Erythroblast (primary cell): ENCODE measurements around the gene VAV2.
"Not testable (repeated sequence)": the region's sequence is repeated elsewhere in the genome, so short reads cannot be mapped to it uniquely, and the experiment has no call there.

Experiments used
- DNase-seq, 2 experiments: peaks; one replicate each; lab custom pipeline; 2025; lab: John Stamatoyannopoulos, UW
- GATA1 ChIP-seq: IDR thresholded peaks from 2 replicates; pipeline ENCODE4 v1.6.1; 2011; ENCODE audit warnings: low read depth, mild to moderate bottlenecking, control low read depth, low read length, moderate library complexity
- POLR2A ChIP-seq: IDR thresholded peaks from 2 replicates; pipeline ENCODE4 v1.6.1; 2011; ENCODE audit warnings: mild to moderate bottlenecking, low read length

Gene VAV2

DNA sequence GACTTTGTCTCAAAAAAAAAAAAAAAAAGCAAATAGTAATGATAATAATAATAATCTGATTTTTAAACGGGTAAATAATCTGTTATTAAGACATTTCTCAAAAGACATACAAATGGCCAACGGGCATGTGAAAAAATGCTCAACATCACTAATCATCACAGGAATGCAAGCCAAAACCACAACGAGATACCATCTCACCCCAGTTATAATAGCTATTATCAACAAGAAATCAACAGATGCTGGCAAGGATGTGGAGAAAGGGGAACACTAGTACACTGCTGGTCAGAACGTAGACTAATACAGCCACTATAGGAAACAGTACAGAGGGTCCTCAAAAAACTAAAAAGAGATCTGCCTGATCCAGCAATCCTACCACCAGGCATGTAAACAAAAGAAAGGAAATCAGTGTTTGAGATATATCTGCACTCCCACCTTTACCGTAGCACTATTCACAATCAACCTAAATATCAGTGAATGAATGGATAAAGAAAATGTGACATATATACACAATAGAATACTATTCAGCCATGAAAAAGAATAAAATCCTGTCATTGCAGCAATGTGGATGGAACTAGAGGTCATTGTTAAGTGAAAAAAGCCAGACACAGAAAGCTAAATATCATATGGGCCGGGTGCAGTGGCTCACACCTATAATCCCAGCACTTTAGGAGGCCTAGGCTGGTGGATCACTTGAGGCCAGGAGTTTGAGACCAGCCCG, 24.9 kb downstream of the VAV2 start:
- TF ChIP-seq POLR2A, result no peak
- TF ChIP-seq GATA1, result no peak
- no peak for DNase-seq

DNA sequence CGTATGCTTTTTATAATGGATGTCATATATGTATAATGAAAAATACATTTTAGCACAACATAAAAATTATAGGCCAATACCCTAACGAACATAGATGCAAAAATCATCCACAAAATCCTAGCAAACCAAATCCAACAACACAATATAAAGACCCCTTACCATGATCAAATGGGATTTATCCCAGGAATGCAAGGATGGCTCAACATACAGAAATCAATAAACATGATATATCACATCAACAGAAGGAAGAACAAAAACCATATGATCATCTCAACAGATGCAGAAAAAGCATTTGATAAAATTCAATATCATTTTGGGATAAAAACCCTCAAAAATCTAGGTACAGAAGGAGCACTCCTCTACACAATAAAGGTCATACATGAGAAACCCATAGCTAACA, 27.7 kb downstream of the VAV2 start:
- TF ChIP-seq GATA1 (no peak), POLR2A (no peak)
- DNase-seq, result no peak

DNA sequence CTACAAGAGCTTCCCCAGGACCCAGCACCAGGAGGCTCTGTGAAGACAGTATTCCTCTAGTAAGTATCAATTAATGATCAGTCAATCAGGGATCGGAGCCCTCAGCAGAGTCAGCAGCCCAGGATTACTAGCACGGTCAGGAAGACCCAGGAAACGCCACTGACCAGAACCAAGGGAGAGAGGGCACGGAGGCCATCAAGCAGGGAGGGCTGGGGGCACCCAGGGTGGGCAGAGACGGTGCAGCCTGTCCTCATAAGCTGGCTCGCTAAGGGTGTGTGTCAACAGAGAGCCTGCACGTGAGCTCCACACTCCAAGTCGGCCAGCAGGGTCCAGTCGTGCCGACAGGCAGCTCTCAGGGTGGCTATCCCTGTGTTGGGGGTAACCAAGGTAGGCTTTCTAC, 29.0 kb downstream of the VAV2 start:
- no peak for DNase-seq
- no peak for TF ChIP-seq POLR2A
- no peak for TF ChIP-seq GATA1

DNA sequence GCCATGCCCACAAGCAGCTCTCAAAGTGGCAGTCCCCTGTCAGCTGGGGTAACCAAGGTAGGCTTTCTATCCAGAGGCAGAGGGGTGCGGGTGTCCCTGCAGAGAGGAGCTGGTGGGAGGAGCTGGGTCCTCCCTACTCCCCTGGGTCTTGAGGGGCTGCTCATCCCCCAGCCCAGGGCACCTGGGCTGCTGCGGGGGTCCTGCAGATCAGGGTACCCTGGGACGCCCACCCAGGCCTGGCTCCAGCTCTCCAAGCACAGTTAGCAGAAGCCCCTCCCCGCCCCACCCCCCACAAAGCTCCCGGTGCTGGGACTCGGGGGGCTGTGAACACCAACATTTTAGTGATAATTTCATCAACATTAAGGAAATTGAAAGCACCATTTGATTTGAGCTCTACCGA, 29.8 kb downstream of the VAV2 start:
- no peak for DNase-seq
- TF ChIP-seq POLR2A (no peak), GATA1 (no peak)

DNA sequence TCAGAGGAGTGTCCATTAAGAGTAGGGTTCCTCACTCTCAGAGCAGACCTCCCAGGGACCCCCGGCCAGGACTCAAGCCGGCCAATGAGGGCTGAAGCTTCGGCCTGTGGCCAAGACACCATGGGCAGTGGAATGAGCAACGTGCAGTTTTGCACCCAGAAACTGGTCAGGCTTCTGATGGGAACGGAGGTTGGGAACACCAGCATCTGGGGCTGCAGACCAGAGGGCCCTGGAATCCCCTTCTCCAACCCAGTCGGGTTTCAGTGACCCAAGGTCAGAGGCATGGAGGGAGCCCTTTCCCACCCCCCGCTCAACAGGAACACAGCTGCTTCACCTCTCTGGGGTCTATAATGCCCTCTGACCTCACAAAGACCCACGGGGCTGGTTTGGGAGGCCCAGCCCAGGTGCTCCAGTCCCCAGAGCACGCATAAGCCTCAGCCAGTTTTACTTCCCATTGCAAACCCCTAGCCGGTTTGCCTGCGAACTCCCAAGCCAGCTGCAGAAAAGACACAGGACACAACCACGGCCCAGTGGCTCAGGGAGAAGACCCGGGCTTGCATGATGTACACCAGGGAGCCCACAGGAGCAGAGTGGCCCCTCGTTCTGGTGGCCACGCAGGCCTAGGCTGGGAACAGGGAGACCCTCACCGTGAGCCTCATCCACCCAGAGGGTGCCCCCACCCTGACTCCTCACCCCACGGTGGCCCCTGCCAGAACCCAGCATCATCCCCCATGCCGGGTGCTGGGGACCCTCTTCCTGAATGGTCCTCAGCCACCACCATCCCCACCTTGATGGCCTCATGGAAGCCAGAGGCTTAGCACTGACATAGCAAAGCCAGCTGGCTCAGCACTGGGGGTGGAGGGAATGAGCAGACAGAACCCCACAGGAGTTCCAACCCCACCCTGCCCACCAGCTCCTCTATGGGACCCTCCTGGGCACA, 30.6 kb downstream of the VAV2 start:
- no peak for DNase-seq
- TF ChIP-seq POLR2A, result no peak
- TF ChIP-seq GATA1, result no peak

DNA sequence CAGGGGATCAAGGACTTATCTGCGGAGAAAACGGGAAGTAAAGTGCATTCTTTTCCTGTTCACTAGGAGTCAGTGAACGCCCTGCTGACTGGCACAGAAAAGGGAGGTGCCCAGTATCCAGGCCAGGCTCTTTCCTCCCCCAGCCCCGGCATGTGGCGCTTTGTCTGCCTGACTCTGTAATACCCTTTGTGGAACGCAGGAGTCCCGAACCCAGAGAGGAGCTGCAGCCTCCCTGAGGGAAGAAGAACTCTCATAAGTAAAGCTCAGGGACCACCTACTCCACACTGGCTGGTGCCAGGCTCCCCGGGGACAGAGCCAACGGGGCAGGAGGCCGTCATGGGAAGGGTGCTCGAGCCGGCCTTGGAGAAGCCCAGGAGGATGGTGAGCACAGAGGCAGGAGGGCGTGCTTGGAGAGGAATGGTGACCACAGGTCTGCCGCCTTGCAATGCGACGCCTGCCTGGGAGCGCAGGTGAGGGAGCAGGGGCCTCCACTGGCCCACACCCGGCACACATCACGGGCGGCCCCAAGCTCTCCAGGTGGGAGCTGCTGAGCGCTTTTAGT, 31.5 kb downstream of the VAV2 start:
- TF ChIP-seq POLR2A (no peak), GATA1 (no peak)
- DNase-seq, result no peak

DNA sequence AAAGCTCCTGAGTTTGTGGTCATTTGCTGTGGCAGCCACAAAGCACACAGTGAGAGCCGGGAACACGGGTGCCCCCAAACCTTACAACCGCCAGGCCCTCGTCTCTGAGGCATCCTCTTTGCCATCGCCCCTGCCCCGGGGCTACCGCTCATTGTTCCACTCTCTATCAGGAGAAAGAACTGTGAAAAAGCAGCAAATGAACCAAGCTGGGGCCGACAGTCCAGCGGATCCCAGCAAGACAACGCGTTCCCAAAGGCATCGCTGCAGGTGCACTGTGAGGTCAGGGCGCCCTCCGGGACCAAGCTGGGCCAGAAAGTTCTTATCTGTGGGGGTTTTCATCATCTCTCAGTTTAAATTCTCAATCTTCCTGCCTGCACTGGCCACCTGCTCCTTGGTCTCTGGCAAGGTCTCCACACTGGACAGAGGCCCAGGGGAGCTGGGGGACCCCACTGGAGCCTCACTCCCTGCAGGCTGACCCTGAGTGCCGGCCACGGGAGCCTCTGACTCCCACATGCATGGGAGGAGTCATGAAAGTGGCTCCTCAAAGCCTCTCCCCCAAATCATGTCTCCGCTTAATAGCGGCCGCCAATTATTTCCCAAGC, 32.1 kb downstream of the VAV2 start:
- DNase-seq, result no peak

DNA sequence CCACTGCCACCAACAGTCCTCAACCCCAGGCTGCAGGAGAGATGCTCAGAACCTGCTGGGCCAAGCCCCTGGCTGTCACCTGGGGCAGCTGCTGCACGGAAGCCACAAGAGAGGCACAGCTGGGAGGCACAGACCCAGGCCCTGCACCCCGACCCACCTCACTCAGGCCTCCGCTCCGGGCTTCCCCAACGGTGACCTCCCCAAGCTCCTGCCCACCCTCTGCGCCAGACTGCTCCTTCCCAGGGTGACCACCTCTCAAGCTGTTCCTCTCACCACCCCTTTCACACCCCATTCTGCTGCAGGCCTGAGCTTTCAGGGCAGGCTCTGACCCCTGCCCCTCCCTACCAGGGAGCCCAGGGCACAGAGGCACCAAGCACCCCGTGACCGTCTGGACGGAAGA, 33.0 kb downstream of the VAV2 start:
- no peak for TF ChIP-seq POLR2A
- TF ChIP-seq GATA1, result no peak
- DNase-seq, result no peak

More for the DNA sequence above, 32.1 kb downstream of the VAV2 start:
- TF ChIP-seq GATA1 (no peak), POLR2A (no peak)

DNA sequence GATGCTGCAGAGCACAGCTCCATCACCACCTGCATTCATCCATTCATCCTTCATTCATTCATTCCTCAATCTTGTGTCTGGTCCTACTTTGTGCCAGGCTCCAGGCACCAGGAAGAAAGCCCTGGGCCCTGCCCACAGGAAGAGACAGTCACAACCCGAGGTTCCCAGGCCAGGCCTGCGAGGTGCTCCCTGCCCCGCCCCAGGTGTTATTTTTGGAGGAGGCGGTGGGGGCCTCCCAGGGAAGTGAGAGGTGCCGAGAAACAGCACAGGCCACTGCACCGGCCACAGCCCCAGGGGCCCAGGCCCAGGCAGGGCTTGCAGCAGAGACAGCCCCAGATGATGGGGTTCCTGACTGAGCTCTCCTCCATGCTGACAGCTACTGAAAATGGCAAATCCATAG, 33.4 kb downstream of the VAV2 start:
- TF ChIP-seq POLR2A (no peak), GATA1 (no peak)
- no peak for DNase-seq

DNA sequence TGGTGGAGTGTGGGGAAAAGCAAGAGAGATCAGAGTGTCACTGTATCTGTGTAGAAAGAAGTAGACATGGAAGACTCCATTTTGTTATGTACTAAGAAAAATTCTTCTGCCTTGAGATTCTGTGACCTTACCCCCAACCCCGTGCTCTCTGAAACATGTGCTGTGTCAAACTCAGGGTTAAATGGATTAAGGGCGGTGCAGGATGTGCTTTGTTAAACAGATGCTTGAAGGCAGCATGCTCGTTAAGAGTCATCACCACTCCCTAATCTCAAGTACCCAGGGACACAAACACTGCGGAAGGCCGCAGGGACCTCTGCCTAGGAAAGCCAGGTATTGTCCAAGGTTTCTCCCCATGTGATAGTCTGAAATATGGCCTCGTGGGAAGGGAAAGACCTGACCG, 34.4 kb downstream of the VAV2 start:
- not testable (repeated sequence) for DNase-seq

DNA sequence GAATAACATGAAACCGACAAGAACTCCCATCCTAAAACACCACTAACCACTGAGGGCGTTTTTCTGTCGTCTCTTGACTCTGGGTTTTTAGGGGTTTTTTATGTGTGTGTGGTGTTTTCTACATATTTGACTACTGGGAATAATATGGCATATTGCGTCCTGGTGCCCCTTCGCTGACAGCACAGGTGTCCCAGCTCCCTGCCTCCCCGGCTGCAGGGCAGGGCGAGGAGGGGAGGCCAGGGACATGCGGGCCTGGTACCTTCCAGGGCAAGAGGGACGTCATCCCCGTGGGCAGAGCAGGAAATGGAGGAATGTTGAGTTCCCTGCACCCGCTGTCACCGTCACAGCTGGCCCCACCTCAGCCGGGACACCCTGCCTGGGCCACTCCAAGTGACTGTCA, 34.8 kb downstream of the VAV2 start:
- no peak for TF ChIP-seq POLR2A
- no peak for TF ChIP-seq GATA1

DNA sequence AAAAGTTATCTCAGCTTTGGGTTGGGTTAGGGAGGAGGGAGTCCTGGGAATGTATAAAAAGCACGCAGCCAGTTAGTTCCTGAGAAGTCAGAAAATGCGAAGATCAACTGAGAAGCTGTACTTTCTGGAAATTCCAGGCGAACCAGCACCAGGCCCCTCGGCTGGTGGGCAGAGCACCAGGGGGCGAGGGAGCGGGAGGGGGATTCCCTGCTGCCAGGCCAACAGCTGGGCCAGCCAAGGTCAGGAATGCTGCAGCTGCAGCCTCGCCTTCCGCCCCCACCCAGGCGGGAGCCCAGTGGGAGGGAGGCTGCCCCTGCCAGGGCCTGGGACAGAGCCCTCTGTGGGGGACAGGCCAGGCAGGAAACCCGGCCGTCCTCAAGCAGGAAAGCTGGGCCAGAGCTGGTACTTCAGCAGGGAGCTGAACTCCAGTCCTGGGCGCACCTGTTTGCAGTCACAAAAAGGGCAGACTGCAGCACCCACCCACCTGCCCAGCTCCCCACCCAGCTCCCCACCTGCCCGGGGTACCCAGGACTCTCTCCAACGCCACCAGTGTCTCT, 35.5 kb downstream of the VAV2 start:
- no peak for TF ChIP-seq POLR2A
- TF ChIP-seq GATA1, result no peak
- DNase-seq, result no peak

More for the DNA sequence above, 34.8 kb downstream of the VAV2 start:
- DNase-seq, result no peak

DNA sequence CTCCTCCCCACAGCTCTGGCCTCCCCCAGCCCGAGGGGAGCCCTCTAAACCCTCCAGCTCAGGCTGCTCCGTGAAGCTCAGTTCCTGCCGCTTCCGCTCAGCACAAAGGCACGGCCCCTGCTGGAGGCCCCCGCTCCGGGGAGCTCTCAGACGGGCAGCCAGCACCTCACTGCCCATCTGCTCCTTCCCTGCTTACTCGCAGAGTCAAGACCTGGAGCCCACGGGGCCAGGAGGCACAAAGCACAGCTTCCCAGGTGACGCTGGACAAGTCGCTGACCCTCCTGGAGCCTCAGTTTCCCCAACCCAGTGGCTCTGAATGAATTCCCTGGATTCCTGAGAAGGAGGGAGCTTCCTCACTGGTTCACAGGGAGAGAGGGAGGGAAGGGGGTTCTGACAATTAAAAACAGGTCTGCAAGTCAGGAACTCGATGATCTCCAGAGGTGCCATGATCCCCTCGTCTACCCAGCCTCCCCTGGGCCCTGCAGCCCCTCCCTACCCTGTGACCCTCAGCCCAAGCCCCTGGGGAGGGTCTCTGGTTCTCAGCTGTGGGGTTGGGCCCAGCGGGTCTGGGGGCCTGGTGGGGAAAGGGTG, 36.2 kb downstream of the VAV2 start:
- no peak for TF ChIP-seq POLR2A
- no peak for TF ChIP-seq GATA1
- no peak for DNase-seq

DNA sequence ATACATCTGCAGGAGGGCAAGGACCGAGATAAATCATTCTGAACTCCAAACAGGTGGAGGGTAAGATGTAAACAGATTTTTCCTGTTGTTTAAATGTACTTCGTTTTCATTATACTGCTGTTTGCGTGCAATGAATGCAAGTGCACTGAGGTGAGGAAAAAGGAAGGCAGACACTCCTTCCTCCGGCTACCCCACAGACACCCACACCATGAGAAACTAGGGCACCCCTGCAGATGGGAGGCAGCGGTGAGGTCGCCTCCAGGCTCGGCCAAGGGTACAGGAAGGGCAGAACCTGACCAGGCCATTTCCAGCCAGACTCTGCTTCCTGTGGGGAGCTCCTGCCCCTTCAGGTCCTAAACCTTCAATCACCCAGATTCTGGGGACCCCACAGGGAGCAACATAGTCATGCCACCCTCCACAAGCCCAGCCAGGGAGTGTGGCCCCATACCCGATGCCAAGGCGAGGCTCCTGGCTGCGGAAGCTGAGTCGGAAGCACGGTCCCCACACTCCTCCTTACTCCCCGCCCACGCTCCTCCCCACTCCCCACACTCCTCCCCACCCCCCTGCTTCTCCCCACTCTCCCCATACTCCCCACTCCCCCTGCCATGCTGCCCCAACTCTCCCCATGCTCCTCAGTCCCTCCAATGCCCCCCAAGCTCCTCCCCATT, 37.1 kb downstream of the VAV2 start:
- no peak for DNase-seq

More for the DNA sequence above, 37.1 kb downstream of the VAV2 start:
- TF ChIP-seq GATA1 (no peak), POLR2A (no peak)
